ENCODE results near the gene CEP170B. TPM values are rescaled to one million over a fixed set of nuclear protein-coding genes. Genes with fewer than 3 reads are reported as not detected.

CEP170B gene
- total and polyA plus RNA-seq, 7 donors: 2.0 to 15.7 (median 6.3) TPM

DNA sequence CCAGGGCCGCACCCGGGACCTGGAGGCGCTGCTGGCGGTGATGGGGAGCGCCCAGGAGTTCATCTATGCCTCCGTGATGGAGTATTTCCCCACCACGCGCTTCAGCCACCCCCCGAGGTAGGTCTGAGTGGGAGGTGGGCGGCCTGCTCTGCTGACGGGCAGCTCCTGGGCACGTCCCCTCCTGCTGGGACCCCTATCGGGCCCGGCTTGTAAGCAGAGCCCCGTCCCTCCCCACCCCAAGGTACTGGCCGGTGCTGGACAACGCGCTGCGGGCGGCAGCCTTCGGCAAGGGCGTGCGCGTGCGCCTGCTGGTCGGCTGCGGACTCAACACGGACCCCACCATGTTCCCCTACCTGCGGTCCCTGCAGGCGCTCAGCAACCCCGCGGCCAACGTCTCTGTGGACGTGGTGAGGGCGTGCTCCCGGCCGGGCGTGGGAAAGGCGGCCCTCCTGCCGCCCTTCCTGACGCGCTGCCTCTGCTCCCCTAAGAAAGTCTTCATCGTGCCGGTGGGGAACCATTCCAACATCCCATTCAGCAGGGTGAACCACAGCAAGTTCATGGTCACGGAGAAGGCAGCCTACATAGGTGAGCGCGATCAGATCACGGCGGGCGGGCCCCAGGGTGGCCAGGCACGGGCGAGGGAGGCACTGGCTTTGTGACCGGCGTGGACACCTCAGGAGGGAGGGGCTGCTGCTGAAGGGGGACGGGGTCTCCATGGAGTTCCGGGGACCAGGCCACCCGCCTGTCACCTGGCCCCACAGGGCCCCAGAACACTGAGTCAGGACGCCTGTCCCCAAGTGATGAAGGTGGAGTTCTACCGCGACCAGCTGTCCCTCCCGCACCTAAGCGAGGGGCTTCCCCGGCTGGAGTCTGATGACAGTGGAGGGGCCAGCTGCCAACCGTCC lies 67.0 kb downstream of the CEP170B start:
- no peak overlapping the region for H3K27ac ChIP-seq
- DNase-seq (no peak), ATAC-seq (no peak)
- no peaks in the 10 kb centered on the region for H3K9me3 ChIP-seq
- TF ChIP-seq, protein P1, sequence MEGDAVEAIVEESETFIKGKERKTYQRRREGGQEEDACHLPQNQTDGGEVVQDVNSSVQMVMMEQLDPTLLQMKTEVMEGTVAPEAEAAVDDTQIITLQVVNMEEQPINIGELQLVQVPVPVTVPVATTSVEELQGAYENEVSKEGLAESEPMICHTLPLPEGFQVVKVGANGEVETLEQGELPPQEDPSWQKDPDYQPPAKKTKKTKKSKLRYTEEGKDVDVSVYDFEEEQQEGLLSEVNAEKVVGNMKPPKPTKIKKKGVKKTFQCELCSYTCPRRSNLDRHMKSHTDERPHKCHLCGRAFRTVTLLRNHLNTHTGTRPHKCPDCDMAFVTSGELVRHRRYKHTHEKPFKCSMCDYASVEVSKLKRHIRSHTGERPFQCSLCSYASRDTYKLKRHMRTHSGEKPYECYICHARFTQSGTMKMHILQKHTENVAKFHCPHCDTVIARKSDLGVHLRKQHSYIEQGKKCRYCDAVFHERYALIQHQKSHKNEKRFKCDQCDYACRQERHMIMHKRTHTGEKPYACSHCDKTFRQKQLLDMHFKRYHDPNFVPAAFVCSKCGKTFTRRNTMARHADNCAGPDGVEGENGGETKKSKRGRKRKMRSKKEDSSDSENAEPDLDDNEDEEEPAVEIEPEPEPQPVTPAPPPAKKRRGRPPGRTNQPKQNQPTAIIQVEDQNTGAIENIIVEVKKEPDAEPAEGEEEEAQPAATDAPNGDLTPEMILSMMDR (IDR thresholded peaks at IDR 0.05): no peak
- H3K36me3 ChIP-seq (ENCODE audit: insufficient read depth in 1 of 2, low read depth in 1 of 2): no peaks in the 10 kb centered on the region
- intact Hi-C loops (cut with DNase I): no loop called here
- peaks cover 0 to 51% (median 9%) of the 10 kb centered on the region in 3 donors for H3K27me3 ChIP-seq (ENCODE audit: insufficient read depth in 3 of 3, low read length in 2 of 3)
- WGBS, 3 donors: 51 to 52% (median 51%) methylated on average over 56 to 64 of the region's 64 CpGs
- H3K4me1 ChIP-seq: no peaks in the 10 kb centered on the region
- peak overlapping the region; percentile 72 for H3K4me3 ChIP-seq

- intact Hi-C loops (cut with DNase I): no loop called here
- DNase-seq (peak; percentile 88 to 93), ATAC-seq (peak; percentile 83 to 94 (median 90))
- Histone ChIP-seq H3K9me3 (no peaks in the 10 kb centered on the region), H3K4me3 (peak overlapping the region; percentile 72), H3K4me1 (no peaks in the 10 kb centered on the region), H3K27ac (no peak overlapping the region), H3K36me3 (ENCODE audit: insufficient read depth in 1 of 2, low read depth in 1 of 2) (no peaks in the 10 kb centered on the region), H3K27me3 (ENCODE audit: insufficient read depth in 3 of 3, low read length in 2 of 3) (peaks cover 0 to 48% (median 7%) of the 10 kb centered on the region in 3 donors)
- TF ChIP-seq, protein P1 (IDR thresholded peaks at IDR 0.05): peak; percentile 66
- 5 to 6% (median 5%) methylated on average over 37 to 99 of the region's 100 CpGs for WGBS, 3 donors
Observed at GRCh38 chr14:104932676-104933631, 67.9 kb downstream of the CEP170B start.

GRCh38 chr14:104933746-104934733 lies 69.0 kb downstream of the CEP170B start:
- no peaks in the 10 kb centered on the region for H3K9me3 ChIP-seq
- DNase-seq: no peak
- intact Hi-C loops (cut with DNase I): no loop called here
- no peak for ATAC-seq
- peak overlapping the region; percentile 72 for H3K4me3 ChIP-seq
- 17 to 37% (median 19%) methylated on average over 10 to 40 of the region's 42 CpGs for WGBS, 3 donors
- TF ChIP-seq, protein P1 (IDR thresholded peaks at IDR 0.05): no peak
- H3K27me3 ChIP-seq (ENCODE audit: insufficient read depth in 3 of 3, low read length in 2 of 3): peaks cover 0 to 52% (median 6%) of the 10 kb centered on the region in 3 donors
- no peaks in the 10 kb centered on the region for H3K4me1 ChIP-seq
- H3K27ac ChIP-seq: no peak overlapping the region
- H3K36me3 ChIP-seq (ENCODE audit: insufficient read depth in 1 of 2, low read depth in 1 of 2): no peaks in the 10 kb centered on the region

Measured in psoas muscle (tissue), 8 donors.